GM23248 (cell line): ENCODE measurements around the gene TTLL1.

Source experiments
- EZH2 ChIP-seq: fragments of 200-600 bp; sonication (generic); IDR thresholded peaks from 2 replicates; pipeline ENCODE4 v1.6.1; 2018; ENCODE audit warnings: antibody characterized with exemption, mild to moderate bottlenecking; ENCODE audit not compliant: insufficient read depth, poor library complexity, severe bottlenecking
- EZH2phosphoT487 ChIP-seq: fragments of 200-600 bp; sonication (generic); IDR thresholded peaks from 2 replicates; pipeline ENCODE4 v1.6.1; 2018; ENCODE audit warnings: antibody characterized with exemption, moderate library complexity, mild to moderate bottlenecking, low read depth; ENCODE audit not compliant: insufficient read depth

GRCh38 chr22:43004362-43005035, 84.7 kb downstream of the TTLL1 start:
- TF ChIP-seq EZH2phosphoT487 = peak; percentile 83; the same call in 1 of the 2 replicates
- no peak for TF ChIP-seq EZH2
